Thoracic aorta (tissue), 2 donors: ENCODE results near the gene TTC31. TPM values are rescaled to one million over a fixed set of nuclear protein-coding genes. Genes with fewer than 3 reads are reported as not detected.

Source experiments
- ATAC-seq: fragments of 150-250 bp; one replicate; pipeline ENCODE4 v1.8.0; 2017; ENCODE audit warnings: low read depth; ENCODE audit not compliant: insufficient number of reproducible peaks, low FRiP score
- DNase-seq: peaks from one replicate; pipeline ENCODE4 v3.0.0-alpha.2; 2020; ENCODE audit warnings: low spot score
- H3K27ac ChIP-seq, 2 donors: fragments of 200-600 bp; sonication (generic); 1 replicate in 1 of 2; 2 replicates in 1 of 2; pipeline ENCODE4 v1.5.1; 2016; ENCODE audit warnings: mild to moderate bottlenecking in 2 of 2, moderate library complexity in 2 of 2
- H3K27me3 ChIP-seq: fragments of 200-600 bp; sonication (generic); replicated peaks from 2 replicates; pipeline ENCODE4 v1.6.0; 2016; ENCODE audit warnings: mild to moderate bottlenecking; ENCODE audit not compliant: insufficient read depth
- H3K36me3 ChIP-seq: fragments of 200-600 bp; sonication (generic); one replicate; pipeline ENCODE4 v1.5.1; 2016
- H3K4me1 ChIP-seq, 2 donors: fragments of 200-600 bp; sonication (generic); 1 replicate in 1 of 2; 2 replicates in 1 of 2; pipeline versions ENCODE4 v1.5.1 to v1.6.0; 2016; ENCODE audit warnings: low read depth in 2 of 2, mild to moderate bottlenecking in 1 of 2; ENCODE audit not compliant: control insufficient read depth in 1 of 2
- H3K4me3 ChIP-seq: fragments of 200-600 bp; sonication (generic); 2 replicates; pipeline ENCODE4 v1.5.1; 2016; ENCODE audit warnings: mild to moderate bottlenecking
- H3K9me3 ChIP-seq: fragments of 200-600 bp; sonication (generic); 2 replicates; pipeline ENCODE4 v1.5.1; 2016
- total RNA-seq, 2 donors: library from RNA; depleted of rRNA; stranded (reverse); fragments of >200 nt; gene quantifications; one replicate each; pipeline versions ENCODE4 v1.1.0 to v1.2.3, GENCODE V29; 2016
- TF ChIP-seq, protein P1 (sequence below): fragments of 200-600 bp; sonication (generic); IDR thresholded peaks from one replicate; pipeline ENCODE4 v1.5.1; 2019; ENCODE audit warnings: antibody characterized with exemption

TTC31 gene
- total RNA-seq, 2 donors from 2014 or later = 37.9 to 38.9 TPM

DNA sequence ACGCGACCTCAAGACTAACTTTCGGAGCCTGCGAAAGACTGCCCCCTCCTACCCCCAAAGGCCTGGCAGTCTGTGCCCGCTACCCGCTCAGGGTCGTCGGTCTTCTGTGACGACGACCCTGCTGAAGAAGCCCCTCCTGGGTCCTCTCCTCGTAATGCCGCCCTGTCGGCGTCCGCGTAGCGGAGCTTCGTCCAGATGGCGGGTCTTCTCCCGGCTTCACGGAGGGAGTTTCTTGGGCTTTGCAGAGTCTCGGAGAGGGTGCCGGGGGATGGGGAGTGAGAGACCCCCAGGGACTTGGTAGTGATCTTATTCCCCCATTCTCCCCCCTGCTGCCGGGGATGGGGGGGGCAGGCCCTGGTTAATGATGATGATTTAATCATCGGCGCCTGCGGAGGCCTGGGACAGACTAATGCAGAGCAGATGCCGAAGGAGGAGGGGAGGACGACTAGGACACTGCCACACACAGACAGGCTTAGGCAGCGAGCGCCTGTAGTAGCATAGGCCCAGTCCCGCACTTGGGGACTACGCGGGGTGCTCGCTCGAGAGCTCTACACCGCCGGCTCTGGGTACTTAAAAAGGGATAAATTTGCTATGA, 25.1 kb downstream of the TTC31 start:
- DNase-seq (no peak), ATAC-seq (no peak)
- Histone ChIP-seq H3K36me3 (peaks cover 16% of the 10 kb centered on the region), H3K27me3 (peaks cover 16% of the 10 kb centered on the region), H3K27ac (peak overlapping the region; percentile 99), H3K4me3 (peak overlapping the region; percentile 98), H3K4me1 (peaks cover 11 to 30% of the 10 kb centered on the region in 2 donors), H3K9me3 (no peaks in the 10 kb centered on the region)
- TF ChIP-seq, protein P1, sequence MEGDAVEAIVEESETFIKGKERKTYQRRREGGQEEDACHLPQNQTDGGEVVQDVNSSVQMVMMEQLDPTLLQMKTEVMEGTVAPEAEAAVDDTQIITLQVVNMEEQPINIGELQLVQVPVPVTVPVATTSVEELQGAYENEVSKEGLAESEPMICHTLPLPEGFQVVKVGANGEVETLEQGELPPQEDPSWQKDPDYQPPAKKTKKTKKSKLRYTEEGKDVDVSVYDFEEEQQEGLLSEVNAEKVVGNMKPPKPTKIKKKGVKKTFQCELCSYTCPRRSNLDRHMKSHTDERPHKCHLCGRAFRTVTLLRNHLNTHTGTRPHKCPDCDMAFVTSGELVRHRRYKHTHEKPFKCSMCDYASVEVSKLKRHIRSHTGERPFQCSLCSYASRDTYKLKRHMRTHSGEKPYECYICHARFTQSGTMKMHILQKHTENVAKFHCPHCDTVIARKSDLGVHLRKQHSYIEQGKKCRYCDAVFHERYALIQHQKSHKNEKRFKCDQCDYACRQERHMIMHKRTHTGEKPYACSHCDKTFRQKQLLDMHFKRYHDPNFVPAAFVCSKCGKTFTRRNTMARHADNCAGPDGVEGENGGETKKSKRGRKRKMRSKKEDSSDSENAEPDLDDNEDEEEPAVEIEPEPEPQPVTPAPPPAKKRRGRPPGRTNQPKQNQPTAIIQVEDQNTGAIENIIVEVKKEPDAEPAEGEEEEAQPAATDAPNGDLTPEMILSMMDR = no peak

DNA sequence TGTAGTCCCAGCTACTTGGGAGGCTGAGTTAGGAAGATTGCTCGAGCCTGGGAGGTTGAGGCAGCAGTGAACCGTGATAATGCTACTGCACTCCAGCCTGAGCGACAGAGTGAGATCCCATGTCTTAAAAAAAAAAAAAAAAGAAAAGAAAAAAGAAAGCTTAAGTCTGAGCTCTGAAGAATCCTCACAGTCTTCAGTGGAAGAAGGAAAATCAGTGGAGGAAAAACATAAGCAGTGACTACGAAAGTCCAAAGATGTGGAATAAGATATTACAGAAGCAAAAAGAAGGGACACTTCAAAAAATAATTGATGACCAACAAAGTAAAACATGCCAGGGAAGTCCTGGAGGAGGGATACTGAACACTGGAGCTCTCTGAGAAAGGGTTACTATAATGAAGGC, 27.4 kb downstream of the TTC31 start:
- Histone ChIP-seq H3K4me1 (peaks cover 17 to 39% of the 10 kb centered on the region in 2 donors), H3K27me3 (peaks cover 33% of the 10 kb centered on the region), H3K27ac (no peak overlapping the region), H3K9me3 (no peaks in the 10 kb centered on the region), H3K36me3 (peaks cover 8% of the 10 kb centered on the region), H3K4me3 (no peak overlapping the region)
- TF ChIP-seq, protein P1 = no peak
- DNase-seq (no peak), ATAC-seq (no peak)

DNA sequence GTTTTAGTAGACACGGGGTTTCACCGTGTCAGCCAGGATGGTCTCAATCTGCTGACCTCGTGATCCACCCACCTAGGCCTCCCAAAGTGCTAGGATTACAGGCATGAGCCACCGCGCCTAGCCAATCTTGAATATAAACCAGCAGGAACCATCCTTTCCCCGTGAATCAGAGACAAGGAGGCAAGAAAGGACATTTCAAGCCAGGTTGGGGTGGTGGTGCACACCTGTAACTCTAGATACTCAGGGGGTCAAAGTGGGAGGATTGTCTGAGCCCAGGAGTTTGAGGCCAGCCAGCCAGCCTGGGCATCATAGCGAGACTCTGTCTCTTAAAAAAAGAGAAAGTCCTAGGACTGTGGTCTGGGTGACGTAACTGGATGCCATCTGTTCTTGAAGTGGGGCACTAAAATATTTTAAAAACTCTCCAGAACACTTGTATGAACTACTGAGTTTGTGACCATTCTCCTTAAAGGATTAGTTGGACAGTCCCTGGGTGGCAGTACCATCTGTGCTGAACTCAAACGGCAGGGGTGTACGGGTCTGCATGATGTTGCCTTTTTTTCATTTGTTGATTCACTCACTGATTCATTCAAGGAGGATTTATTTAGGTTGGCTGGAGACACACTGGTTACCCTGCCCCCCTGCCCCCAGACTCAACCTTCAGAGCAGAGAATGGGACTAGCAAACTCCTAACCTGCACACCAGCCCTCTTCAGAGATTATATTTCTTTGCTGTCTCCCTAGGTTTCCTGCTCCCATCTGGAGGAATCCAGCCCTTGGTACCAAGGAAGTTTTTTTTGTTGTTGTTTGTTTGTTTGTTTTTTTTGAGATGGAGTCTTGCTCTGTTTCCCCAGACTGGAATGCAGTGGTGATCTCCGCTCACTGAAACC, 28.5 kb downstream of the TTC31 start:
- Histone ChIP-seq H3K4me1 (peaks cover 15 to 40% of the 10 kb centered on the region in 2 donors), H3K9me3 (no peaks in the 10 kb centered on the region), H3K4me3 (no peak overlapping the region), H3K27ac (no peak overlapping the region), H3K36me3 (no peaks in the 10 kb centered on the region), H3K27me3 (peaks cover 43% of the 10 kb centered on the region)
- DNase-seq (no peak), ATAC-seq (no peak)
- TF ChIP-seq, protein P1 = no peak

DNA sequence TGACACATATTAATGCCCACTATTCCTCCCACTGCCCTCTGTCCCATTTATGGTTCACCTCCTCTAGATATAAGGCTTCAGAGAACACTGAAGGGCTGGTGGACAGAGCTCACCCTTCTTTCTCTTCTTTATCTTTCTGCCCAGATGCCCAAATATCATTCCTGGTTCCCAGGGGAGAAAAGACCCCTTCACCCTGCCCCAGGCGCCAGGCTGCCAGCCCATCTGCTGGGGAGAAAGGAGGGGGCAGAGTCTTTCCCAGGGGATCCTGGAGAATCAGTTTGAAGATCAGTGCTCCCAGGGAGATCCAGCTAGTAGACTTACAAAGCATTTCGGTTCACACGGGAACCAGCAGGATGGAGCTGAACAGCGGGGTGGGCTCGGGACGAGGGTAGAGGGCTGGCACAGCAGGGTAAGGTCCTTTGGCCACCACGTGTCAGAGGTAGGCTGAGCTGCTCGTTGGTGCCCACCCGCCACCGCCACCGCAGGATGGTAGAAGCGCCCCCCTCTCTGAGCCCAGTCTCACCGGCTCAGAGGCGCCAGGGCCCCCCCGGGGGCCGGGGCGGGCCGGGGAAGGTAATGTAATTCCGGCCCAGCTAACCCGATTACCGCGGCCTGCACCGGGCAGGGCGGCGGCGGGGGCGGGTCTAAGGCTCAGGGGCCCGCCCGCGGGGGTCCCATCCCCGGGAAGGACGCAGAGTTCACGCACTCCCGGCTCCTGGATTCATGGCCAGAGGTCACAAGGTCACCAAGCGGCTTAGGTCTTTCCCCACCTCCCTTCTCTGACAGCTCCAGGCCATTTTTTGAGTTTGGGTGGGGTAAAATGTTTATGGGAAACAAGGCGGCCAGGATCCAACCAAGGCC, 30.1 kb downstream of the TTC31 start:
- Histone ChIP-seq H3K36me3 (no peaks in the 10 kb centered on the region), H3K27me3 (peaks cover 56% of the 10 kb centered on the region)

More for the DNA sequence above, 30.1 kb downstream of the TTC31 start:
- DNase-seq = no peak
- no peak overlapping the region for H3K27ac ChIP-seq
- no peak overlapping the region for H3K4me3 ChIP-seq
- TF ChIP-seq, protein P1 = no peak
- H3K9me3 ChIP-seq = no peaks in the 10 kb centered on the region
- ATAC-seq = no peak
- H3K4me1 ChIP-seq = peaks cover 11 to 32% of the 10 kb centered on the region in 2 donors
